22Rv1 (cell line): ENCODE data around the gene LARP1.
"Not testable (repeated sequence)": the region's sequence is repeated elsewhere in the genome, so short reads cannot be mapped to it uniquely, and the experiment has no call there.

Experiments used
- H3K27ac ChIP-seq: fragments of 450-650 bp; 2 replicates; pipeline ENCODE4 v1.5.1; 2017
- ZFX ChIP-seq: fragments of 450-650 bp; IDR thresholded peaks from 2 replicates; pipeline ENCODE4 v1.6.1; 2017; ENCODE audit warnings: antibody characterized with exemption, borderline replicate concordance
- TF ChIP-seq, protein P1 (sequence below): fragments of 450-650 bp; IDR thresholded peaks from 2 replicates; pipeline ENCODE4 v1.5.1; 2017; ENCODE audit warnings: mild to moderate bottlenecking

Gene LARP1

DNA sequence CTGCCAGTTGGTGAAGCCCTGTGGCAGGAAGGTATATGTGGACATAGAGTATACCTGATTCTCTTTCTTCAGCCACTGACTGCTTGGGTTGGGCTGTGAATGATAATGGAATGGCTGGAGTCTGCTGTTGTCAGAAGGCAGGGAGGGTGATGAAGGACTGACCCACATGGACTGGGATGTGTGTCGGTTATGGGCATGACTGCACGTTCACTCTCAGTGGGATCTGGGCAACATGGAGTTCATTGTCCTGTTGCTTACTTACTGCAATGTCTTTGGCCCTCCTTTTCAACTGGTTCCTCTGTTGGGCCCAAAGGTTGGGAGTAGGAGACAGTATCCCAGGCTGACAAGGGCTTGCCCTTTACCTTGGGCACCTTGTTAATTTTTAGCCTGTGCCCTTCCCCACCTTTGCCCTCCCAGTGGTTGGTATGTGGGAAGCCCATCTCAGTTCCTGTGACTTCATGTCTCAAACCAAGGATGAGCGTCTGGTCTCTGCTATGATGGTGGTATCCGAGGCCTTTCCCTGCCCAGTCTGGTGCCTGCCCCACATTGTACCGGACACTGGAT lies 60.6 kb downstream of the LARP1 start:
- TF ChIP-seq ZFX: no peak
- TF ChIP-seq, protein P1, sequence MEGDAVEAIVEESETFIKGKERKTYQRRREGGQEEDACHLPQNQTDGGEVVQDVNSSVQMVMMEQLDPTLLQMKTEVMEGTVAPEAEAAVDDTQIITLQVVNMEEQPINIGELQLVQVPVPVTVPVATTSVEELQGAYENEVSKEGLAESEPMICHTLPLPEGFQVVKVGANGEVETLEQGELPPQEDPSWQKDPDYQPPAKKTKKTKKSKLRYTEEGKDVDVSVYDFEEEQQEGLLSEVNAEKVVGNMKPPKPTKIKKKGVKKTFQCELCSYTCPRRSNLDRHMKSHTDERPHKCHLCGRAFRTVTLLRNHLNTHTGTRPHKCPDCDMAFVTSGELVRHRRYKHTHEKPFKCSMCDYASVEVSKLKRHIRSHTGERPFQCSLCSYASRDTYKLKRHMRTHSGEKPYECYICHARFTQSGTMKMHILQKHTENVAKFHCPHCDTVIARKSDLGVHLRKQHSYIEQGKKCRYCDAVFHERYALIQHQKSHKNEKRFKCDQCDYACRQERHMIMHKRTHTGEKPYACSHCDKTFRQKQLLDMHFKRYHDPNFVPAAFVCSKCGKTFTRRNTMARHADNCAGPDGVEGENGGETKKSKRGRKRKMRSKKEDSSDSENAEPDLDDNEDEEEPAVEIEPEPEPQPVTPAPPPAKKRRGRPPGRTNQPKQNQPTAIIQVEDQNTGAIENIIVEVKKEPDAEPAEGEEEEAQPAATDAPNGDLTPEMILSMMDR: no peak
- H3K27ac ChIP-seq: no peak overlapping the region

DNA sequence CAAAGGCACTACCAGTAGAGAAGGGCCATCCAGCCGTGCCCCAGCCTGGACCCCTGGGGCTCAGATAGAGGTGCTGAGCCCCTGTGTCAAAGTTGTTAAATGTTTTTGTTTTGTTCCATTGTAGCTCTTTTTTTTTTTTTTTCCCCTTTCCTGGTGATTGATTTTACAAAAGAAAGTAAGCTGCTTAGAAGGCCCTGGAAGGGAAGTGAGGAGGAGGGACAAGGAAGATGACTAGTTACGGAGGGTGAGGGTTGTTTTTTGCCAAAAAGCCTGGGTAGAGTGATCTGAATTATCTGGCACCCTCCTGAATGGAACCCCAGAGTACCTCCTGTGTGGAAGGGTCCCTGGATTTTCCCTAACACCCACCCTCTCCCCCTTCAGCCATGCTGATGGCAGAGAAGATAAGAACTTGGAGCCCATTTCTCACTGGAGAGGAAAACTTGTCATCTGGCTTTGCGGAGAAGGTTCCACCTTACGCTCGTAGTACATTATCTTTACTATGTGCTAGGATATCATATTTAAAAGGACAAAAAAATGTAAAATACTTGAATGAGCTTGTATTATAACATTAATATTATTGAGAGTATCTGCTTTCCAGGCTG lies 61.8 kb downstream of the LARP1 start:
- no peak for TF ChIP-seq ZFX
- TF ChIP-seq, protein P1: no peak

DNA sequence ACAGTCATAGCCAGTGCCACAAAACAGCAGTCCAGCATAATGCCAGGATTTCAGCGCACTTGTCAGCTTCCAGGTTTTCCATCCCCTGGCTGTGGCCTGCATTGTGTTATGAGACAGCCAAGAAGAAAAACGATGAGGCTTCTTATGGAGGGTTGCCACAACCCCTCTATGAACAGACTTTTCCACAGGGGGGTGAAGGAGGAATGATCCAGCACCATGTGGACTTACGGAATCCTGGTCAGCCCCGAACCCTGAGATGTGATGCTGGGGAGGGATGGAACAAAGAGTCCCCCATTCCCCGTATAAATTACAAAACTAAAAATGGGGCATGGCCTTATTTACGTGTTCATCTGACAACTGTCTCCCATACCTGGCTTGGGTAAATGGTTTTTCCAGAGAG lies 62.6 kb downstream of the LARP1 start:
- TF ChIP-seq, protein P1: no peak
- no peak for TF ChIP-seq ZFX
- H3K27ac ChIP-seq: no peak overlapping the region

More for the DNA sequence above, 61.8 kb downstream of the LARP1 start:
- H3K27ac ChIP-seq: no peak overlapping the region

DNA sequence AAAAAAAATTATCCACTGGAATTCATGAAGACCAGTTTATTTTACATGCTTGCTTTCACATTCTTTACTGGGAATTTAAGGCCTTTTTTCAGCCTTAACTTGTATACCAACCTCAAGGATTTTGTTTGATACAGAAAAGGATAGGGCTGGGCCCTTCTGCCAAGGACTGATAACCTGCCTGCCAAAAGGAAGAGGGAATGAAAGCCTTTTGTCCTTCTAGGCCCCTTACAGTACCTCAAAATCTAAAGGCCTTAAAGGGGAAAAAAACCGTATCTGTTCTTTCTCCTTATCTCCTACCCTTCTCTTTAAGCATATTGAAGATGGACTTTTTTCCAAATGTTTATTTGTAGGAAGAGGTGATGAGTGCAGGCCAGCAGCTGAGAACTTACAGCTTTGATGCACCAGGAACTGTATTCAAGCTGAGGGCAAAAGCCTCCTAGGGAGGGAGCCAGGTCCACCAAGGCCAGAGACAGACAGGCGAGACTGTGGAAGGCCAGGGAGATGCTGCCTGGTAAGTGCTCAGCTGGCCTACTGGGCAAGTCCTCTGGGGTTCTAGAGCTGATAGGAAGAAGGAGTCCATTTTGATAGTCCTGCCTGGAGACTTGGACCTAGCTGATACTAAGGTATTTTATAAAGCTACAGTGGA lies 63.4 kb downstream of the LARP1 start:
- TF ChIP-seq ZFX: no peak
- TF ChIP-seq, protein P1: no peak
- 0 out of 2 replicates have a peak overlapping the region, but pooled peaks have one; percentile 3 for H3K27ac ChIP-seq

DNA sequence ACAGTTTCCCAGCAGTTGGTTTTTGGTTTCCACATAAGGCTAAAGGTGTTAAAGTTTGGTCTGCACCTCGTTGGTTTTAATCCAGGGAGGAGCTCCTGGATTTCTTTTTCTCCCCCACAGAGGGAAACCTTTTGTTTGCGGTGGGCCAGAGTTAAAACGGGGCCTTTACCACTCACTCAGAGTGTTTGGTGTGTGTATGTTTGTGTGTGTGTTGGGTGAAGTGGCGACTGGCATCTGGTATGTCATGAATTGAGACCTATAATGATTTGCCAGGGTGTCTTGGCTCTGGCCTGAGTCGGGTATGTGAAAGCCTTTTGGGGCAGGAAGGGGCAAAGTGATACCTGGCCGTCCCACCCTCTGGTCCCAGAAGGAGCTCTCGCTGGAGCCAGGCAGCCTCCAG lies 64.4 kb downstream of the LARP1 start:
- no peak for TF ChIP-seq ZFX
- TF ChIP-seq, protein P1: no peak
- no peak overlapping the region for H3K27ac ChIP-seq

DNA sequence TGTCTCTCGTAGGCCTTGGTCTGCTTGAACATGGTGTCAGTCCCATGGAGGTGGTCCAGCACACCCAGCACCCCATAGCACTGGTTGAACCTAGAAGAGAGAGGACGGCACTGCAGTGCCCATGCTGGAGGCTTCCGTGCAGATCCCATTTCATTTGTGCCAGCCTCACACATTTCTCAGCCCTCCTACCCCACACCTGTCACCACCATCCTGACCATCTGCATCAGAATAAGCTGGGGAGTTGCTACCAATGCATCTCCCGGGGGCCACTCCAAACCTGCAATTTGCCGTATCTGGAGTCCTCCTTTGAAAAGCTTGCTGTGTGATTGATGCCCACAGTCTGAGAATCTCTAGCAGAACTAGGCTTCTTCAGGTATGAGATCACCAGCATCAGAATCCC lies 65.2 kb downstream of the LARP1 start:
- no peak overlapping the region for H3K27ac ChIP-seq
- no peak for TF ChIP-seq ZFX
- TF ChIP-seq, protein P1: no peak

DNA sequence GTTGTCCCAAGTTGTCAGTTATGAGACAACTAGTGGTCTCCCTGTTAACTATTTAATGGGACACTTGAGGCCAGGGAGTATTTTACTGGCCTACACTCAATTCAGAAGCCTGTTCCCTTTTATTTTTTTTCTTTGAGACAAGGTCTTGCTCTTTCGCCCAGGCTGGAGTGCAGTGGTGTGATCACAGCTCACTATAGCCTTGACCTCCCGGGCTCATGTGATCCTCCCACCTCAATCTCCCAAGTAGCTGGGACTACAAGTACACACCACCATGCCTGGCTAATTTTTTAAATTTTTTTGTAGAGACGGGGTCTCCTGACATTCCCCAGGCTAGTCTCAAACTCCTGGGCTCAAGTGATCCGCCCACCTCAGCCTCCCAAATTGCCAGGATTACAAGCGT lies 67.7 kb downstream of the LARP1 start:
- not testable (repeated sequence) for H3K27ac ChIP-seq
